Prostate gland (tissue), 2 donors: Measurements from ENCODE around the gene EDNRA.

ENCODE experiments used
- POLR2A ChIP-seq: fragments of 450-650 bp; IDR thresholded peaks from one replicate; pipeline ENCODE4 v1.6.1; 2016; ENCODE audit warnings: antibody characterized with exemption, mild to moderate bottlenecking
- POLR2AphosphoS5 ChIP-seq: sonication (generic); formaldehyde crosslinking; IDR thresholded peaks from one replicate; pipeline ENCODE4 v1.6.1; 2017; ENCODE audit warnings: antibody characterized with exemption
- TF ChIP-seq, protein P1 (sequence below), 4 experiments: fragments of 200-600 bp in 2 of 4; fragments of 450-650 bp in 2 of 4; sonication (generic) in 2 of 4; IDR thresholded peaks; 1 replicate in 3 of 4; 2 replicates in 1 of 4; pipeline ENCODE4 v1.5.1; 2016 to 2019; ENCODE audit warnings: antibody characterized with exemption in 4 of 4, mild to moderate bottlenecking in 2 of 4, moderate library complexity in 2 of 4

DNA sequence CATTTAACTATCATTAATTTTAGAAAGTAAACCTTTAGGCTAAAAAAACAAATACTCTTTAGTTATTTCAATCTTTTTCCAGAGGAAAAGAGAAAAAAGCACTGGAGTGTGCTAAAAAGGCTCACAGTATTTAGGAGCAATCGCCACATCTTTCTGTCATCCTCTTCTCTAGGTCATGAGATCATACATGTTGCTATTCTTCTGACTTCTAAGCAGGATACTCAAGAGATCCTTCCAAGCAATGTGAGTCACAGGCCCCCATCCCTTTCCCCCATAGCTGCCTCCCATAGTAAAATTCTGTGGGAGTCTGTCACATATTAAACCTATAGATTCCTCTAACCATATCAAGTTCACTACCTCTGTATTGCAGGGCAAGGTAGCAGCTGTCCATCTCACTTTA, 7.7 kb downstream of the EDNRA start:
- TF ChIP-seq, protein P1, sequence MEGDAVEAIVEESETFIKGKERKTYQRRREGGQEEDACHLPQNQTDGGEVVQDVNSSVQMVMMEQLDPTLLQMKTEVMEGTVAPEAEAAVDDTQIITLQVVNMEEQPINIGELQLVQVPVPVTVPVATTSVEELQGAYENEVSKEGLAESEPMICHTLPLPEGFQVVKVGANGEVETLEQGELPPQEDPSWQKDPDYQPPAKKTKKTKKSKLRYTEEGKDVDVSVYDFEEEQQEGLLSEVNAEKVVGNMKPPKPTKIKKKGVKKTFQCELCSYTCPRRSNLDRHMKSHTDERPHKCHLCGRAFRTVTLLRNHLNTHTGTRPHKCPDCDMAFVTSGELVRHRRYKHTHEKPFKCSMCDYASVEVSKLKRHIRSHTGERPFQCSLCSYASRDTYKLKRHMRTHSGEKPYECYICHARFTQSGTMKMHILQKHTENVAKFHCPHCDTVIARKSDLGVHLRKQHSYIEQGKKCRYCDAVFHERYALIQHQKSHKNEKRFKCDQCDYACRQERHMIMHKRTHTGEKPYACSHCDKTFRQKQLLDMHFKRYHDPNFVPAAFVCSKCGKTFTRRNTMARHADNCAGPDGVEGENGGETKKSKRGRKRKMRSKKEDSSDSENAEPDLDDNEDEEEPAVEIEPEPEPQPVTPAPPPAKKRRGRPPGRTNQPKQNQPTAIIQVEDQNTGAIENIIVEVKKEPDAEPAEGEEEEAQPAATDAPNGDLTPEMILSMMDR (IDR thresholded peaks at IDR 0.05) = no peak
- TF ChIP-seq POLR2A (no peak), POLR2AphosphoS5 (no peak)
